Mononuclear cell (primary cell): Measurements from ENCODE around the gene KCTD10. TPM values are rescaled to one million over a fixed set of nuclear protein-coding genes. Genes with fewer than 3 reads are reported as not detected.

Source experiments
- H3K27me3 ChIP-seq: 2 replicates; pipeline ENCODE4 v1.6.0; 2011; ENCODE audit warnings: low read length, control low read depth; ENCODE audit not compliant: insufficient read depth
- H3K4me1 ChIP-seq: 2 replicates; pipeline ENCODE4 v1.5.1; 2011; ENCODE audit warnings: mild to moderate bottlenecking, low read length, control low read depth; ENCODE audit not compliant: insufficient read depth
- H3K4me3 ChIP-seq: 2 replicates; pipeline ENCODE4 v1.5.1; 2011; ENCODE audit warnings: mild to moderate bottlenecking, low read length, moderate library complexity
- H3K9me3 ChIP-seq: 2 replicates; pipeline ENCODE4 v1.5.1; 2011; ENCODE audit warnings: low read depth, mild to moderate bottlenecking, control low read depth, low read length
- total RNA-seq: library from RNA; depleted of rRNA; stranded (reverse); fragments of >200 nt; gene quantifications from one replicate; pipeline ENCODE4 v1.2.3, GENCODE V29; 2012

The KCTD10 gene
- 39.3 TPM for total RNA-seq

- no peaks in the 10 kb centered on the region for H3K27me3 ChIP-seq
- no peaks in the 10 kb centered on the region for H3K9me3 ChIP-seq
- H3K4me1 ChIP-seq = peaks cover 36% of the 10 kb centered on the region
- H3K4me3 ChIP-seq = peak within 1 kb of the TSS; percentile 92
Observed at GRCh38 chr12:109477185-109477962, at the start of gene KCTD10, which contains the start of gene UBE3B. KCTD10 (minus strand) TSS chr12:109477300; CDS start chr12:109477262, 38 bp downstream. UBE3B (plus strand) TSS chr12:109477634; CDS start chr12:109483552, 5,918 bp downstream.

GRCh38 chr12:109525279-109525585 lies 48.1 kb upstream of the KCTD10 start:
- Histone ChIP-seq H3K27me3 (no peaks in the 10 kb centered on the region), H3K4me3 (no peak overlapping the region), H3K9me3 (no peaks in the 10 kb centered on the region), H3K4me1 (no peaks in the 10 kb centered on the region)

- no peaks in the 10 kb centered on the region for H3K9me3 ChIP-seq
- no peaks in the 10 kb centered on the region for H3K27me3 ChIP-seq
- no peaks in the 10 kb centered on the region for H3K4me1 ChIP-seq
- H3K4me3 ChIP-seq = no peak overlapping the region
Observed at GRCh38 chr12:109524466-109525278, 47.6 kb upstream of the KCTD10 start.

- no peak overlapping the region for H3K4me3 ChIP-seq
- no peaks in the 10 kb centered on the region for H3K4me1 ChIP-seq
- no peaks in the 10 kb centered on the region for H3K27me3 ChIP-seq
- no peaks in the 10 kb centered on the region for H3K9me3 ChIP-seq
Observed at GRCh38 chr12:109523504-109523903, 46.4 kb upstream of the KCTD10 start.

GRCh38 chr12:109523071-109523470 lies 46.0 kb upstream of the KCTD10 start:
- no peaks in the 10 kb centered on the region for H3K27me3 ChIP-seq
- H3K9me3 ChIP-seq = no peaks in the 10 kb centered on the region
- no peaks in the 10 kb centered on the region for H3K4me1 ChIP-seq
- no peak overlapping the region for H3K4me3 ChIP-seq

- Histone ChIP-seq H3K4me1 (no peaks in the 10 kb centered on the region), H3K9me3 (no peaks in the 10 kb centered on the region), H3K4me3 (no peak overlapping the region), H3K27me3 (no peaks in the 10 kb centered on the region)
Observed at GRCh38 chr12:109521831-109522230, 44.7 kb upstream of the KCTD10 start.

- H3K27me3 ChIP-seq = no peaks in the 10 kb centered on the region
- no peaks in the 10 kb centered on the region for H3K9me3 ChIP-seq
- no peaks in the 10 kb centered on the region for H3K4me1 ChIP-seq
- no peak overlapping the region for H3K4me3 ChIP-seq
Observed at GRCh38 chr12:109519787-109520186, 42.7 kb upstream of the KCTD10 start.

- H3K4me3 ChIP-seq = no peak overlapping the region
Observed at GRCh38 chr12:109518820-109519665, 41.9 kb upstream of the KCTD10 start.

GRCh38 chr12:109517619-109518018 lies 40.5 kb upstream of the KCTD10 start:
- H3K27me3 ChIP-seq = no peaks in the 10 kb centered on the region
- H3K4me1 ChIP-seq = no peaks in the 10 kb centered on the region
- H3K4me3 ChIP-seq = no peak overlapping the region
- H3K9me3 ChIP-seq = no peaks in the 10 kb centered on the region

More at GRCh38 chr12:109518820-109519665, 41.9 kb upstream of the KCTD10 start:
- Histone ChIP-seq H3K4me1 (no peaks in the 10 kb centered on the region), H3K27me3 (no peaks in the 10 kb centered on the region), H3K9me3 (no peaks in the 10 kb centered on the region)

- H3K4me3 ChIP-seq = no peak overlapping the region
- no peaks in the 10 kb centered on the region for H3K27me3 ChIP-seq
- H3K4me1 ChIP-seq = no peaks in the 10 kb centered on the region
- no peaks in the 10 kb centered on the region for H3K9me3 ChIP-seq
Observed at GRCh38 chr12:109513977-109514376, 36.9 kb upstream of the KCTD10 start.

- Histone ChIP-seq H3K9me3 (no peaks in the 10 kb centered on the region), H3K4me3 (no peak overlapping the region), H3K4me1 (no peaks in the 10 kb centered on the region), H3K27me3 (no peaks in the 10 kb centered on the region)
Observed at GRCh38 chr12:109513051-109513450, 36.0 kb upstream of the KCTD10 start.

- Histone ChIP-seq H3K4me3 (no peak overlapping the region), H3K4me1 (no peaks in the 10 kb centered on the region), H3K9me3 (no peaks in the 10 kb centered on the region), H3K27me3 (no peaks in the 10 kb centered on the region)
Observed at GRCh38 chr12:109512608-109513007, 35.5 kb upstream of the KCTD10 start.

- no peaks in the 10 kb centered on the region for H3K4me1 ChIP-seq
- no peaks in the 10 kb centered on the region for H3K9me3 ChIP-seq
- no peaks in the 10 kb centered on the region for H3K27me3 ChIP-seq
- H3K4me3 ChIP-seq = no peak overlapping the region
Observed at GRCh38 chr12:109510196-109510595, 33.1 kb upstream of the KCTD10 start.

GRCh38 chr12:109504068-109504467 lies 27.0 kb upstream of the KCTD10 start:
- Histone ChIP-seq H3K27me3 (no peaks in the 10 kb centered on the region), H3K9me3 (no peaks in the 10 kb centered on the region), H3K4me3 (no peak overlapping the region), H3K4me1 (no peaks in the 10 kb centered on the region)

GRCh38 chr12:109503611-109504010 lies 26.5 kb upstream of the KCTD10 start:
- Histone ChIP-seq H3K27me3 (no peaks in the 10 kb centered on the region), H3K9me3 (no peaks in the 10 kb centered on the region), H3K4me3 (no peak overlapping the region), H3K4me1 (no peaks in the 10 kb centered on the region)
